PC-9 (cell line): ENCODE measurements around the gene GXYLT2. TPM values are rescaled to one million over a fixed set of nuclear protein-coding genes. Genes with fewer than 3 reads are reported as not detected.

Experiments
- BruUV-seq: library from RNA; stranded (reverse); fragments of 400-500 nt; replicated peaks from 2 replicates; lab custom pipeline; 2021; lab: Mats Ljungman, UMichigan
- CTCF ChIA-PET: fragments of 300-600 bp; sonication (Branson Sonifier 250); formaldehyde crosslinking; loops from one replicate; lab custom pipeline; 2022; ENCODE audit warnings: antibody characterized with exemption; lab: Charles Lee
- POLR2A ChIA-PET: fragments of 300-600 bp; sonication (Branson Sonifier 250); formaldehyde crosslinking; loops from one replicate; lab custom pipeline; 2022; ENCODE audit warnings: antibody characterized with exemption; ENCODE audit not compliant: unreplicated experiment; lab: Charles Lee
- DNase-seq, 2 experiments: peaks; one replicate each; pipeline versions ENCODE4 v3.0.0 to v3.0.0-alpha.2; 2015 to 2022; ENCODE audit warnings: mixed read lengths in 1 of 2
- H2AFZ ChIP-seq: fragments of 200-600 bp; sonication (generic); 2 replicates; pipeline ENCODE4 v1.8.1; 2017; ENCODE audit warnings: antibody characterized with exemption
- H3F3A ChIP-seq: fragments of 200-600 bp; sonication (generic); 2 replicates; pipeline ENCODE4 v1.8.1; 2017; ENCODE audit warnings: antibody characterized with exemption, mild to moderate bottlenecking, low read depth; ENCODE audit not compliant: insufficient read depth
- H3K27ac ChIP-seq: fragments of 200-600 bp; sonication (generic); 2 replicates; pipeline ENCODE4 v1.6.1; 2016; ENCODE audit warnings: mixed run types
- H3K27me3 ChIP-seq: fragments of 200-600 bp; sonication (generic); 2 replicates; pipeline ENCODE4 v1.6.1; 2016; ENCODE audit warnings: low read depth, mixed run types; ENCODE audit not compliant: insufficient read depth
- H3K36me3 ChIP-seq: fragments of 200-600 bp; sonication (generic); 2 replicates; pipeline ENCODE4 v1.6.1; 2016; ENCODE audit warnings: low read depth, mixed run types
- H3K4me1 ChIP-seq: fragments of 200-600 bp; sonication (generic); replicated peaks from 2 replicates; pipeline ENCODE4 v1.6.1; 2016; ENCODE audit warnings: mixed run types; ENCODE audit not compliant: insufficient read depth
- H3K4me2 ChIP-seq: fragments of 200-600 bp; sonication (generic); 2 replicates; pipeline ENCODE4 v1.6.1; 2017; ENCODE audit warnings: mixed run types
- H3K4me3 ChIP-seq: fragments of 200-600 bp; sonication (generic); 2 replicates; pipeline ENCODE4 v1.6.1; 2016; ENCODE audit warnings: mixed run types
- H3K79me2 ChIP-seq: fragments of 200-600 bp; sonication (generic); 2 replicates; pipeline ENCODE4 v1.6.1; 2017; ENCODE audit warnings: low read depth, mixed run types
- H3K9me2 ChIP-seq: fragments of 200-600 bp; sonication (generic); 2 replicates; pipeline ENCODE4 v1.8.1; 2017; ENCODE audit warnings: mild to moderate bottlenecking; ENCODE audit not compliant: insufficient read depth
- H3K9me3 ChIP-seq: fragments of 200-600 bp; sonication (generic); 2 replicates; pipeline ENCODE4 v1.8.1; 2016; ENCODE audit warnings: low read depth; ENCODE audit not compliant: insufficient read depth
- H4K20me1 ChIP-seq: fragments of 200-600 bp; sonication (generic); 2 replicates; pipeline ENCODE4 v1.8.1; 2017; ENCODE audit not compliant: insufficient read depth
- CTCF ChIP-seq: fragments of 200-600 bp; sonication (generic); conservative IDR thresholded peaks from 2 replicates; pipeline ENCODE4 v1.6.1; 2017; ENCODE audit warnings: mixed run types, antibody characterized with exemption, mild to moderate bottlenecking, moderate library complexity
- EZH2 ChIP-seq: fragments of 200-600 bp; sonication (generic); IDR thresholded peaks from 2 replicates; pipeline ENCODE4 v1.8.0; 2017; ENCODE audit warnings: antibody characterized with exemption, low read depth
- intact Hi-C: fragments of 100-400 bp; cut with micrococcal nuclease; formaldehyde crosslinking; loops from one replicate; pipeline ENCODE4 v1.10.0; 2022; ENCODE audit not compliant: unreplicated experiment
- total RNA-seq: library from RNA; stranded (reverse); gene quantifications from 2 replicates; pipeline ENCODE4 v1.2.3, GENCODE V29; 2021

The GXYLT2 gene
- total RNA-seq, 1 experiment from 2014 or later = 2.9 TPM

GRCh38 chr3:73021301-73021835, 133.5 kb downstream of the GXYLT2 start:
- peaks cover 96% of the 10 kb centered on the region for H3K79me2 ChIP-seq
- H3K27me3 ChIP-seq = no peaks in the 10 kb centered on the region
- intact Hi-C loops = no loop called here
- peaks cover 22% of the 10 kb centered on the region for H3K4me1 ChIP-seq
- no peak overlapping the region for H3K4me3 ChIP-seq
- peaks cover 83% of the 10 kb centered on the region for H4K20me1 ChIP-seq
- H3K4me2 ChIP-seq = no peak overlapping the region
- no peaks in the 10 kb centered on the region for H3K36me3 ChIP-seq
- DNase-seq = peak in 1 of 2 experiments; percentile 39
- H3F3A ChIP-seq = peaks cover 8% of the 10 kb centered on the region; the same call in 1 of the 2 replicates
- no peak overlapping the region for H3K27ac ChIP-seq
- no peaks in the 10 kb centered on the region for H3K9me2 ChIP-seq
- TF ChIP-seq CTCF (no peak), EZH2 (no peak)
- ChIA-PET POLR2A (no interaction called here), CTCF (interaction anchor here (0.7 to 0.9 kb wide), 2 partner anchors 10 to 35 kb away, joined by 3 read pairs; no protein-coding TSS in a partner anchor)
- no TSS peak for BruUV-seq
- no peak overlapping the region for H2AFZ ChIP-seq
- no peaks in the 10 kb centered on the region for H3K9me3 ChIP-seq

- Histone ChIP-seq H3K9me2 (no peaks in the 10 kb centered on the region), H3F3A (peaks cover 11% of the 10 kb centered on the region; the same call in 1 of the 2 replicates), H3K4me1 (peaks cover 32% of the 10 kb centered on the region), H4K20me1 (peaks cover 62% of the 10 kb centered on the region), H3K27me3 (no peaks in the 10 kb centered on the region), H3K4me3 (no peak overlapping the region), H2AFZ (no peak overlapping the region), H3K4me2 (peak overlapping the region; percentile 49), H3K27ac (peak overlapping the region; percentile 29; the same call in 1 of the 2 replicates), H3K36me3 (no peaks in the 10 kb centered on the region), H3K79me2 (peaks cover 95% of the 10 kb centered on the region), H3K9me3 (no peaks in the 10 kb centered on the region)
- ChIA-PET CTCF (no interaction called here), POLR2A (no interaction called here)
- no TSS peak for BruUV-seq
- intact Hi-C loops = no loop called here
- peak; percentile 25 to 52 for DNase-seq
- TF ChIP-seq CTCF = no peak
- TF ChIP-seq EZH2 = no peak
Observed at GRCh38 chr3:73024836-73025235, 137.0 kb downstream of the GXYLT2 start.

- Histone ChIP-seq H3K27me3 (no peaks in the 10 kb centered on the region), H3K9me3 (no peaks in the 10 kb centered on the region), H3K4me1 (peaks cover 33% of the 10 kb centered on the region), H2AFZ (no peak overlapping the region), H3K9me2 (no peaks in the 10 kb centered on the region), H3K4me3 (no peak overlapping the region), H3K36me3 (no peaks in the 10 kb centered on the region), H3K4me2 (no peak overlapping the region), H3K27ac (no peak overlapping the region), H3K79me2 (peaks cover 95% of the 10 kb centered on the region), H4K20me1 (peaks cover 53% of the 10 kb centered on the region), H3F3A (peaks cover 11% of the 10 kb centered on the region; the same call in 1 of the 2 replicates)
- POLR2A ChIA-PET = no interaction called here
- DNase-seq = no peak
- intact Hi-C loops = no loop called here
- CTCF ChIA-PET = no interaction called here
- no peak for TF ChIP-seq EZH2
- TF ChIP-seq CTCF = no peak
- no TSS peak for BruUV-seq
Observed at GRCh38 chr3:73026111-73026759, 138.4 kb downstream of the GXYLT2 start.

Other genes with a start within 250 kb of the GXYLT2 start
- gene SHQ1, start 39.6 kb upstream of the GXYLT2 start, total RNA-seq = 24.4 and 24.8 TPM in 2 replicates
- gene PPP4R2, start 108.8 kb downstream of the GXYLT2 start, total RNA-seq = 63.2 and 97.4 TPM in 2 replicates
- gene EBLN2, start 173.6 kb downstream of the GXYLT2 start, total RNA-seq = 5.5 and 5.6 TPM in 2 replicates